ENCODE data around the gene PRG2. TPM values are rescaled to one million over a fixed set of nuclear protein-coding genes. Genes with fewer than 3 reads are reported as not detected.

Gene PRG2
- total RNA-seq, 1 donor from 2014 or later, result not detected

DNA sequence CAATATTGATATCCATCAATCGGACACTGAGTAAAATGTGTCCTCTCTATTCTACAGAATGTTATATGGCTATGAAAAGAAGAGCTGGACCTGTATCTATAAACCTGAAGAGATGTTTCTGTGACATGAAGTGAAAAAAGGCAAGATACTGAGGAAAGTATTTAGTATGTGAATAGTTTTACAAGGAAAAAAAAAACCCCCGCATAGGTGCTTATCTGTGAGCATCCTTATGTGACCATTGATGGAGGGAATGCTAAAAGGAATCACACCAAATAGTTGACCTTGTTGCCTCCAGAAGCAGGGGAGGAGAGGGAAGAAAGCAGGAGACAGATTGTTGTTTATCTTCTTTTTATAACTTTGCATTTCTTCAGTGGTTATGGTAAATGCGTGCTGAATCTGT lies 661 bp upstream of the PRG2 start:
- Mint-ChIP-seq H3K27me3 (ENCODE audit: low read depth) (peaks cover 56% of the 10 kb centered on the region), H3K9me3 (ENCODE audit: low read depth) (no peaks in the 10 kb centered on the region), H3K27ac (ENCODE audit: unreplicated experiment) (no peak overlapping the region), H3K36me3 (ENCODE audit: low read depth) (no peaks in the 10 kb centered on the region), H3K4me3 (ENCODE audit: unreplicated experiment) (no peak overlapping the region), H3K4me1 (ENCODE audit: low read depth) (no peaks in the 10 kb centered on the region)
- no peak for DNase-seq (ENCODE audit: low spot score)
- TF ChIP-seq, protein P1, sequence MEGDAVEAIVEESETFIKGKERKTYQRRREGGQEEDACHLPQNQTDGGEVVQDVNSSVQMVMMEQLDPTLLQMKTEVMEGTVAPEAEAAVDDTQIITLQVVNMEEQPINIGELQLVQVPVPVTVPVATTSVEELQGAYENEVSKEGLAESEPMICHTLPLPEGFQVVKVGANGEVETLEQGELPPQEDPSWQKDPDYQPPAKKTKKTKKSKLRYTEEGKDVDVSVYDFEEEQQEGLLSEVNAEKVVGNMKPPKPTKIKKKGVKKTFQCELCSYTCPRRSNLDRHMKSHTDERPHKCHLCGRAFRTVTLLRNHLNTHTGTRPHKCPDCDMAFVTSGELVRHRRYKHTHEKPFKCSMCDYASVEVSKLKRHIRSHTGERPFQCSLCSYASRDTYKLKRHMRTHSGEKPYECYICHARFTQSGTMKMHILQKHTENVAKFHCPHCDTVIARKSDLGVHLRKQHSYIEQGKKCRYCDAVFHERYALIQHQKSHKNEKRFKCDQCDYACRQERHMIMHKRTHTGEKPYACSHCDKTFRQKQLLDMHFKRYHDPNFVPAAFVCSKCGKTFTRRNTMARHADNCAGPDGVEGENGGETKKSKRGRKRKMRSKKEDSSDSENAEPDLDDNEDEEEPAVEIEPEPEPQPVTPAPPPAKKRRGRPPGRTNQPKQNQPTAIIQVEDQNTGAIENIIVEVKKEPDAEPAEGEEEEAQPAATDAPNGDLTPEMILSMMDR (IDR thresholded peaks at IDR 0.05), result no peak

DNA sequence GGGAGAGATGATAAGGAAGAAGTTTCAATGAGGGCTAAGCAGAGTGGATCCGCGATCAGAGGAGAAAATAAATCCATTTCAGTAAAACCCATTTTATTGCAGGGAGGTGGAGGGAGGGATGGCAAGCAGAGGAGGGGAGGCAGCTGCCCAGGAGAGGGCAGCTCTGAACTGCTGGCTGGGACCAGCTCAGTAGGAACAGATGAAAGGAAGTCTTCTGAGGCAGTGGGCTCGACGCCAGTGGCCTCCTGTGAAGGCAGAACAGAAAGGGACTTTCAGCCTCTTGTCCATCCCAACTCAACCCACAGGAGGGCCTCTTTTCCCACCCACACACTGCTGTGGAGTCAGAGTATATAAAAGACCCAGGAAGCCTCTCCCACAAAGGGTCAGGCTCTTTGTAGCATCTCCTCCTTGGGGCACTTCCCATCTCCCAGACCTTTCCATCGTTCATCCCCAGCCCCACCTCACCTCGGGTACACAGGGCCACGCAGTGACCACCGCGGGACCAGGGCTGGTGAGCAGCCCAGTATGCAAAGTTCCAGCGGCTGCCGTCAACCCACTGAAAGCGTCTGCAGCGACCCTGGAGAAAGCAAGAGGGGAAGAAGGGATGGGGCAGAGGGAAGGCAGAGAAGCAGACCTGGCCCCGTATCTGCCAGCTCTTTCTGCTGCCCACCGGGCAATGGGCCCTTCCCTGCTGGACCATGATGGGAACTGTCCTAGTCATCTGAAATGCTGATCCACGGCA lies 3.0 kb downstream of the PRG2 start:
- H3K27me3 Mint-ChIP-seq (ENCODE audit: low read depth), result peaks cover 57% of the 10 kb centered on the region
- no peak for DNase-seq (ENCODE audit: low spot score)

DNA sequence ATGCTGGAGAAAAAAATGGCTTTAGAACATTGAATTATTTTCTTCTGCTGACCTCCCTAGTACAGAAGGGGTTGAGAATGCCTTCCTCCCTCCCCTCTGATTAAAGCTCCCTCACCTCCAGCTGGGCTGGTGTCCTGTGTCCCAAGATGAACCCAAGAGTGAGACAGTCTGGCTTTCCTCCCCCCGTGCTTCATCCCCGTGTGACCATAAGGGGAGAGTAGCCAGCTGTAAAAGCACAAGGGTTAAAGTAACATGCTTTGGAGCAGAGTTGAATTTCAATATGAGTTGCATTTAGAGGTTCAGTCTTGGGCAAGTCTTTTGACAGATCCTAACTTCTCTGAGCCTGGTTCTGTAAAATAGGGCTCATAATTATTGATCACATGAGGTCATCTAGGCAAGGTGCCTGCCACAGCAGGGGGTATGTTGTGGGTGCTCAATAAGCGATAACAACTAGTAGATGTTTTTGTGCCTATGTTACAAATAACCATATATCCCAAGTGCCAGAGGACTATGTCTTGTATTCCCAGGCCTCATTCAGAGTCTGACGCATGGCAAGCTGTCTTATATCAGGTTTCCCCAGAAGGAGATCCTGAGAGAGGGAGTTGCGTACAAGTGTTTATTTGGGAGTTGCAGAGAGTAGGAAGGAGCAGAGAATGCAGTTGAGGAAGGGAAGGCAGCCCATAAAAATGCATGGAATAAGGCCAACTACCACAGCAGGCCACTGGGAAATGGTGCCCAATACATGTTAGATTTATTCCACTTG lies 4.1 kb downstream of the PRG2 start:
- no peaks in the 10 kb centered on the region for H3K9me3 Mint-ChIP-seq (ENCODE audit: low read depth)
- H3K27me3 Mint-ChIP-seq (ENCODE audit: low read depth), result peaks cover 52% of the 10 kb centered on the region
- H3K4me1 Mint-ChIP-seq (ENCODE audit: low read depth), result no peaks in the 10 kb centered on the region
- no peak overlapping the region for H3K4me3 Mint-ChIP-seq (ENCODE audit: unreplicated experiment)
- no peaks in the 10 kb centered on the region for H3K36me3 Mint-ChIP-seq (ENCODE audit: low read depth)
- TF ChIP-seq, protein P1 (IDR thresholded peaks at IDR 0.05), result no peak
- H3K27ac Mint-ChIP-seq (ENCODE audit: unreplicated experiment), result no peak overlapping the region
- DNase-seq (ENCODE audit: low spot score), result no peak

More for the DNA sequence above, 3.0 kb downstream of the PRG2 start:
- Mint-ChIP-seq H3K4me1 (ENCODE audit: low read depth) (no peaks in the 10 kb centered on the region), H3K9me3 (ENCODE audit: low read depth) (no peaks in the 10 kb centered on the region), H3K27ac (ENCODE audit: unreplicated experiment) (no peak overlapping the region), H3K4me3 (ENCODE audit: unreplicated experiment) (no peak overlapping the region), H3K36me3 (ENCODE audit: low read depth) (no peaks in the 10 kb centered on the region)
- TF ChIP-seq, protein P1 (IDR thresholded peaks at IDR 0.05), result no peak

DNA sequence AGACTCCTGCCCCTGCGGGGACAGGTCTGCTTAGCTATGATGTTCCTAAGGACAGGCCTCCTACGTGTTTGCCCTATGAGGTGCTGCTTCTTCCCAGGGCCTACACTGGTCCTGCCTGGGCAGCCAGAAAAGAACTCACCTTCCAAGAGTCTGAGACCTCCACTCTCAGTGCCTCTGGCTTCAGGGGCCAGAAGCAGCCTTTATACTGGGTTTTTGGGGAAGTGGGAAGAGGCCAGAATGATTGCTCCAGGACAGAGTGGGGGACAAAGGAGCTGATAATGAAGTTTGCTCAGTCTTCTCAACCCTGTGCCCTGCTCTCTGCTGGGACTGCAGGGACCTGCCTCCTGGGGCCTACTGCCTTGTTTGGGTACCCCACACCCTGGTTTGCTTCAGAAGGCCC lies 9.5 kb downstream of the PRG2 start, which contains the start of gene PRG3:
Gene PRG3, minus strand, starts transcription at position 176 of the 400 bp plus-strand sequence. CDS start 442 bp downstream, outside the sequence.
- TF ChIP-seq, protein P1 (IDR thresholded peaks at IDR 0.05), result no peak
- peaks cover 39% of the 10 kb centered on the region for H3K27me3 Mint-ChIP-seq (ENCODE audit: low read depth)

DNA sequence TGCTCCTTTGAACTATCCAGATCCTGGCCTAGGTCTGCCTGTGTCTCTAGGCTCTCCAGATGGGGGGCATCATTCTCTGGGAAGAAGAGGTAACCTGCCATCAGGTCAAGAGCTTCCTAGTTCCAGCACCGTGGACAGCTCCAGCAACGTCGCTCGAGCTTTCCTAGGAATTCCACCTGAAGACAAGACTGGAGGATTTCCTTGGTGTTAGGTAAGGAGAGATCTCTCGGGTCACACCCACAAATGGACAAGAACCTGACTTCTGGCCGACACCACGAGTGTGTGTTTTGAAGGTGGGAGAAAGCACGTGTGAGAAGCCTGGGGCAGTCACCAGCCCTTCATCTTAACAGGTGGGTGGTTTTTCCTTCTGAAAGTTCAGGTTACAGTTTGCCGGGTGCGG lies 10.7 kb downstream of the PRG2 start:
- H3K4me1 Mint-ChIP-seq (ENCODE audit: low read depth), result no peaks in the 10 kb centered on the region
- no peak overlapping the region for H3K4me3 Mint-ChIP-seq (ENCODE audit: unreplicated experiment)
- no peaks in the 10 kb centered on the region for H3K36me3 Mint-ChIP-seq (ENCODE audit: low read depth)
- TF ChIP-seq, protein P1 (IDR thresholded peaks at IDR 0.05), result no peak
- H3K27ac Mint-ChIP-seq (ENCODE audit: unreplicated experiment), result no peak overlapping the region
- H3K9me3 Mint-ChIP-seq (ENCODE audit: low read depth), result no peaks in the 10 kb centered on the region
- peaks cover 31% of the 10 kb centered on the region for H3K27me3 Mint-ChIP-seq (ENCODE audit: low read depth)
- no peak for DNase-seq (ENCODE audit: low spot score)

More for the DNA sequence above, 9.5 kb downstream of the PRG2 start, which contains the start of gene PRG3:
- Mint-ChIP-seq H3K4me3 (ENCODE audit: unreplicated experiment) (no peak within 1 kb of the TSS), H3K4me1 (ENCODE audit: low read depth) (no peaks in the 10 kb centered on the region), H3K9me3 (ENCODE audit: low read depth) (no peaks in the 10 kb centered on the region), H3K36me3 (ENCODE audit: low read depth) (no peaks in the 10 kb centered on the region), H3K27ac (ENCODE audit: unreplicated experiment) (no peak within 1 kb of the TSS)
- no peak for DNase-seq (ENCODE audit: low spot score)

Measured in chondrocyte (in vitro differentiated cells).